WI38 (cell line): ENCODE data around the gene PAFAH2.

Experiments
- H3K4me3 ChIP-seq: 2 replicates; pipeline ENCODE4 v1.5.1; 2011; ENCODE audit warnings: low read depth, mild to moderate bottlenecking, control low read depth, low read length
- CTCF ChIP-seq: IDR thresholded peaks from 2 replicates; pipeline ENCODE4 v1.5.1; 2012; ENCODE audit warnings: low read depth, mild to moderate bottlenecking, control low read depth, low read length

PAFAH2 gene

GRCh38 chr1:25914074-25914995 lies 83.5 kb downstream of the PAFAH2 start:
- TF ChIP-seq CTCF = no peak
- H3K4me3 ChIP-seq = no peak overlapping the region

GRCh38 chr1:25913206-25913605 lies 84.7 kb downstream of the PAFAH2 start:
- TF ChIP-seq CTCF = no peak

GRCh38 chr1:25912076-25912831 lies 85.6 kb downstream of the PAFAH2 start:
- TF ChIP-seq CTCF = no peak
- no peak overlapping the region for H3K4me3 ChIP-seq

More at GRCh38 chr1:25913206-25913605, 84.7 kb downstream of the PAFAH2 start:
- no peak overlapping the region for H3K4me3 ChIP-seq

GRCh38 chr1:25911162-25911561 lies 86.7 kb downstream of the PAFAH2 start:
- H3K4me3 ChIP-seq = no peak overlapping the region
- no peak for TF ChIP-seq CTCF
